Dedifferentiated amniotic fluid mesenchymal stem cell (primary cell): ENCODE results near the gene SLC38A1.
"Not testable (repeated sequence)": the region's sequence is repeated elsewhere in the genome, so short reads cannot be mapped to it uniquely, and the experiment has no call there.

Experiments used
- DNase-seq: peaks from one replicate; pipeline ENCODE4 v3.0.0-alpha.2; 2016; ENCODE audit errors: extremely low spot score

SLC38A1 gene

GRCh38 chr12:46165191-46165590 lies 103.7 kb downstream of the SLC38A1 start:
- no peak for DNase-seq

- no peak for DNase-seq
Measured at GRCh38 chr12:46164186-46164761, 104.6 kb downstream of the SLC38A1 start.

GRCh38 chr12:46162549-46163076 lies 106.2 kb downstream of the SLC38A1 start:
- DNase-seq = not testable (repeated sequence)

GRCh38 chr12:46160981-46161690 lies 107.7 kb downstream of the SLC38A1 start:
- no peak for DNase-seq

- peak; percentile 92 for DNase-seq
Measured at GRCh38 chr12:46160101-46160980, 108.5 kb downstream of the SLC38A1 start.

GRCh38 chr12:46159309-46159901 lies 109.4 kb downstream of the SLC38A1 start:
- DNase-seq = no peak

- DNase-seq = no peak
Measured at GRCh38 chr12:46158501-46158900, 110.3 kb downstream of the SLC38A1 start.

GRCh38 chr12:46154221-46154985 lies 114.4 kb downstream of the SLC38A1 start:
- DNase-seq = peak; percentile 70

GRCh38 chr12:46153268-46153872 lies 115.5 kb downstream of the SLC38A1 start:
- peak; percentile 60 for DNase-seq

GRCh38 chr12:46152456-46152855 lies 116.4 kb downstream of the SLC38A1 start:
- no peak for DNase-seq

- DNase-seq = no peak
Measured at GRCh38 chr12:46150735-46151134, 118.1 kb downstream of the SLC38A1 start.

- DNase-seq = no peak
Measured at GRCh38 chr12:46149905-46150304, 118.9 kb downstream of the SLC38A1 start.

- DNase-seq = no peak
Measured at GRCh38 chr12:46149079-46149464, 119.8 kb downstream of the SLC38A1 start.

- no peak for DNase-seq
Measured at GRCh38 chr12:46148327-46149078, 120.3 kb downstream of the SLC38A1 start.

GRCh38 chr12:46147144-46147543 lies 121.7 kb downstream of the SLC38A1 start:
- DNase-seq = no peak

GRCh38 chr12:46145881-46146280 lies 123.0 kb downstream of the SLC38A1 start:
- no peak for DNase-seq

- no peak for DNase-seq
Measured at GRCh38 chr12:46144433-46144832, 124.4 kb downstream of the SLC38A1 start.

GRCh38 chr12:46136249-46136648 lies 132.6 kb downstream of the SLC38A1 start:
- DNase-seq = no peak

- DNase-seq = no peak
Measured at GRCh38 chr12:46135750-46136149, 133.1 kb downstream of the SLC38A1 start.

GRCh38 chr12:46134852-46135251 lies 134.0 kb downstream of the SLC38A1 start:
- no peak for DNase-seq
